Eye (tissue), 1 donor: Measurements from ENCODE around the gene AKIP1.

ENCODE experiments used
- DNase-seq: peaks from one replicate; pipeline ENCODE4 v3.0.0-alpha.2; 2015

The AKIP1 gene

GRCh38 chr11:8961401-8961800 lies 50.4 kb downstream of the AKIP1 start:
- no peak for DNase-seq

DNA sequence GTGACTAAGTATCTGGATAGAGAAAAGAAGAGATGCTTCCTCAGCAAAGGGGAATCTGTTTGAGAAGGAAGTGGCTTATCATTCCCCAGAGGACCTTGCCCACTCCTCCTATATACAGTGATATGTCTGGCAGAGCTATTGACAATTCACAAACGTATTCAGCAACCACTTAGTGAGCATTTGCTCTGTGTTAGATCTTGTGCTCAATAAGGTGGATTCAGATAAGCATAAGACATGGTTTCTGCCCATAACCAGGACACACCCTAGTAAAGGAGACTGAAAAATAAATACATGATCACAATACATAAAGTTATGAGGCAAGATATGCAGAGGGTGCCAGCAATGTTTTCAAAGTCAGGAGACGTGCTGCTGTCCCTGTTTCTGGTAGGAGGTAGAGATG lies 51.9 kb downstream of the AKIP1 start:
- no peak for DNase-seq

DNA sequence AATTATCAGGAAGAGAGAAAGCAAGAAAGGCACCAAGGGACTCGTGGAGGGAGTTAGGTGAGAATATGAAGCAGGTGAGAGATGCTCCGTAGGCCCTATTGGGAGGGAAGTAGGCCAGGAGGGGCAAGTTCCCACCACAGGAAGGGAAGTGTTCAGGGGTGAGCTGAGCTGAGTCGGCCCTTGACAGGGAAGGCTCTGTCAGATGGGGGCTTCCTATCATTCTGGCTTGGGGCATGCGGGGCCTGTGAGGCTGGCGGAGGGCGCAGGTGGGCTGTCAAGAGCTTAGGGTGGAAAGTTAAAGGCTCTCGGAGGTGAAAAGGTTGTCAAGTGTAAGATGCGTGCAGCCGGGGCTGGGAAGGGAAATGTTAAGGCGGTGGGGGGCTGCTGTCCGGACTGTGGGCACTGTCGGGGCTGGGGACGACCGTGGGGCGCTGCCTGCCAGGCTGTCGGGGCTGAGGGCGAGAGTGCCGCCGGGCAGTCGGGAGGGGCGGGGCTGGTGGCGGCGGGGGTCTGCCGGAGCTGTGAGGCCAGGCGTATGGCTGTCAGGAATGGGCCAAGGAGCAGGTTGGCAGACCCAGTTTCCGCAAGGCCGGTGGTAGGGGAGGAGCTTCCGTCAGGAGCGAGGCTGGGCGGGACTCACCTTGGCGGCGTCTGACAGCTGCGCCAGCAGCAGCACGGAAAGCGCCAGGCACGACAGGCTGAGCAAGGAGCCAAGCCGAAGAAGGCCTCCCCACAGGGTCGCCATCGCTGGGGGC lies 52.8 kb downstream of the AKIP1 start:
- DNase-seq: no peak

DNA sequence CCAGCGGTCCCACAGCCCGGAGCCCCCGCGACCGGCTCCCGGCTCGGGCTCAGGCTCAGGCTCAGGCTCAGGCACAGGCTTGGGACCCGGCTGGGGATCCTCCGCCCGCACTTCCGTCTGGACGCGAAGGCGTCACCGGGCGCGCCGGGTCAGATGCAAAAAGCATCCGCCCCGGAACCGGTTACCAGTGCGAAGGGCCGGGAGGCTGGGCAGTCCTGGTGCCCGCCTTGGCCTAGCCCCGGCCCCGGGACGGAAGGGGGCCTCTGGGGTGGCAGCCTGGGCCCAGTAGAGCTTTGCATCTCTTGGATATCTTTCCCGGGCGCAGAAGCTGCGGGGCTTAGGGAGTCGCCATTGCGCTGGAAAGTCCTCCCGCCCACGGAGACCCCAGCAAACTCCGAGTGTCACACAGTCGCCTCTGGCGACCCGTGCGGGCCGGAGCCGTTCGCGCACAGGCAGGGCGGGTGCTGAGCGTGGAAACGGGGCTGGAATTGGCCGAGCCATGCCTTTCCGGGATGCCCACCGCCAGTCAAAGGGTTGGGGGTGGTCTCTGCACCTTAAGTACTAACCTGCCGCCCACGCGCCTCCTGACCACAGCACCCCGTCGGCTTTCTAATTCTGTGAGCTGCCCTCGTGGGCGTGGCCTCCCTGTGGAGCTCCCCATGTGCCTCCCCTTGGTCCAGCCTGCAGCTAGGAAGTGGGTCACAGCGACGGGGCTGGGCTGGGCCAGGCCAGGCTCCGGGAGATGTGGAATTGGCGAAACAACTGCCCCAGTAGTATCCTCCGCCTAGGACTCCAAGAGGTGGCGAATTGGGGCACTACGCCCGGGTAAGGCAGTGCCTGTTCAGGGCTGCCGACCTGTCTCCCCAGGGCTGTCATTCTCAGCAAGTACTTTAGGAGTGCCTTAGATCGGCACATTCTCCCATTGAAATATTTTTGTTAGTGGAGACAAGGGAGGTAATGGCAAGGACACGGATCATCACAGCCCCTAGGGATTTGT lies 53.6 kb downstream of the AKIP1 start, which contains the start of gene TMEM9B:
TMEM9B (minus strand) TSS at position 119 of the 997 bp plus-strand sequence. CDS start 129 bp downstream, outside the sequence.
- peak; percentile 94 for DNase-seq

GRCh38 chr11:8967184-8967583 lies 56.2 kb downstream of the AKIP1 start:
- DNase-seq: no peak
